ENCODE data around the gene NES.

Gene NES

GRCh38 chr1:156700736-156701531 lies 23.7 kb upstream of the NES start:
- CTCF ChIA-PET, result interaction anchor here (1.1 to 20.6 kb wide), 3 partner anchors 9 to 82 kb away, joined by 3 to 429 read pairs (median 10); partner anchors contain the start of gene HAPLN2
- TF ChIP-seq CTBP1 (IDR thresholded peaks at IDR 0.05; ENCODE audit: borderline replicate concordance) (no peak), SP1 (IDR thresholded peaks at IDR 0.05) (no peak), ZNF384 (IDR thresholded peaks at IDR 0.05) (no peak), FOXK2 (IDR thresholded peaks at IDR 0.05) (no peak), PKNOX1 (IDR thresholded peaks at IDR 0.05) (no peak)
- DNase-seq (ENCODE audit: extremely low spot score), result no peak
- POLR2A ChIA-PET, result interaction anchor here (9.1 to 9.5 kb wide), 2 partner anchors 11 to 26 kb away, joined by 72 to 120 read pairs; partner anchors contain the start of genes ISG20L2 and METTL25B

GRCh38 chr1:156698995-156699394 lies 21.8 kb upstream of the NES start:
- TF ChIP-seq ARNT (IDR thresholded peaks at IDR 0.05), result no peak
- no peak for DNase-seq (ENCODE audit: extremely low spot score)
- ChIA-PET POLR2A (no interaction called here), CTCF (interaction anchor here (1.1 to 20.6 kb wide), 2 partner anchors 8 to 27 kb away, joined by 5 to 429 read pairs; no protein-coding TSS in a partner anchor)

- no peak for DNase-seq (ENCODE audit: extremely low spot score)
- ChIA-PET POLR2A (interaction anchor here (1.1 kb wide), 1 partner anchor 31 kb away, joined by 4 read pairs; the partner anchor contains the start of genes ISG20L2 and METTL25B), CTCF (interaction anchor here (1.3 to 20.6 kb wide), 2 partner anchors 6 to 29 kb away, joined by 4 to 429 read pairs; no protein-coding TSS in a partner anchor)
- TF ChIP-seq ARNT (IDR thresholded peaks at IDR 0.05), result no peak
- no peak for TF ChIP-seq LEF1 (IDR thresholded peaks at IDR 0.05; ENCODE audit: borderline replicate concordance)
These were observed 20.3 kb upstream of the NES start for GRCh38 chr1:156697481-156697880.

GRCh38 chr1:156696755-156697154 lies 19.5 kb upstream of the NES start:
- ChIA-PET POLR2A (no interaction called here), CTCF (interaction anchor here (1.3 kb wide), 1 partner anchor 30 kb away, joined by 4 read pairs; no protein-coding TSS in a partner anchor)
- TF ChIP-seq BHLHE40 (IDR thresholded peaks at IDR 0.05; ENCODE audit: borderline replicate concordance) (no peak), NFRKB (IDR thresholded peaks at IDR 0.05) (no peak), FOXA1 (IDR thresholded peaks at IDR 0.05) (no peak), SUZ12 (IDR thresholded peaks at IDR 0.05) (no peak), TARDBP (IDR thresholded peaks at IDR 0.05) (no peak)
- no peak for DNase-seq (ENCODE audit: extremely low spot score)

GRCh38 chr1:156694690-156694962 lies 17.4 kb upstream of the NES start:
- POLR2A ChIA-PET, result interaction anchor here (1.3 to 8.5 kb wide), 2 partner anchors 11 to 34 kb away, joined by 6 to 137 read pairs; partner anchors contain the start of genes CRABP2, ISG20L2 and METTL25B
- DNase-seq (ENCODE audit: extremely low spot score), result no peak
- TF ChIP-seq NFRKB (IDR thresholded peaks at IDR 0.05) (no peak), FOXK2 (IDR thresholded peaks at IDR 0.05) (no peak), ELF4 (IDR thresholded peaks at IDR 0.05) (no peak), LEF1 (IDR thresholded peaks at IDR 0.05; ENCODE audit: borderline replicate concordance) (no peak), SP1 (IDR thresholded peaks at IDR 0.05) (no peak), ARNT (IDR thresholded peaks at IDR 0.05) (no peak), FOXM1 (IDR thresholded peaks at IDR 0.05; ENCODE audit: borderline replicate concordance) (no peak), TARDBP (IDR thresholded peaks at IDR 0.05) (no peak), CTBP1 (IDR thresholded peaks at IDR 0.05; ENCODE audit: borderline replicate concordance) (no peak), SUZ12 (IDR thresholded peaks at IDR 0.05) (no peak), PKNOX1 (IDR thresholded peaks at IDR 0.05) (no peak), HDGF (IDR thresholded peaks at IDR 0.05; ENCODE audit: borderline replicate concordance) (no peak), BHLHE40 (IDR thresholded peaks at IDR 0.05; ENCODE audit: borderline replicate concordance) (no peak), FOXA1 (IDR thresholded peaks at IDR 0.05) (no peak), L3MBTL2 (conservative IDR thresholded peaks at IDR 0.05) (no peak), ZNF384 (IDR thresholded peaks at IDR 0.05) (no peak)
- CTCF ChIA-PET, result interaction anchor here (1.1 to 9.7 kb wide), 3 partner anchors 13 to 68 kb away, joined by 4 to 429 read pairs (median 335); partner anchors contain the start of genes CRABP2, ISG20L2 and METTL25B

GRCh38 chr1:156693848-156694689 lies 16.9 kb upstream of the NES start:
- TF ChIP-seq ELF4 (IDR thresholded peaks at IDR 0.05) (no peak), ARNT (IDR thresholded peaks at IDR 0.05) (no peak), HDGF (IDR thresholded peaks at IDR 0.05; ENCODE audit: borderline replicate concordance) (no peak), CTBP1 (IDR thresholded peaks at IDR 0.05; ENCODE audit: borderline replicate concordance) (no peak), FOXM1 (IDR thresholded peaks at IDR 0.05; ENCODE audit: borderline replicate concordance) (no peak), LEF1 (IDR thresholded peaks at IDR 0.05; ENCODE audit: borderline replicate concordance) (no peak), FOXA1 (IDR thresholded peaks at IDR 0.05) (no peak), BHLHE40 (IDR thresholded peaks at IDR 0.05; ENCODE audit: borderline replicate concordance) (no peak), PKNOX1 (IDR thresholded peaks at IDR 0.05) (no peak), FOXK2 (IDR thresholded peaks at IDR 0.05) (no peak), SUZ12 (IDR thresholded peaks at IDR 0.05) (no peak), NFRKB (IDR thresholded peaks at IDR 0.05) (no peak), L3MBTL2 (conservative IDR thresholded peaks at IDR 0.05) (no peak), ZNF384 (IDR thresholded peaks at IDR 0.05) (no peak), TARDBP (IDR thresholded peaks at IDR 0.05) (no peak), SP1 (IDR thresholded peaks at IDR 0.05) (no peak)
- POLR2A ChIA-PET, result interaction anchor here (1.3 to 8.5 kb wide), 4 partner anchors 9 to 47 kb away, joined by 3 to 137 read pairs (median 5); partner anchors contain the start of genes CRABP2, ISG20L2, METTL25B and MRPL24
- CTCF ChIA-PET, result interaction anchor here (1.1 to 9.7 kb wide), 3 partner anchors 14 to 67 kb away, joined by 4 to 429 read pairs (median 335); partner anchors contain the start of genes CRABP2, ISG20L2 and METTL25B
- peak; percentile 45 for DNase-seq (ENCODE audit: extremely low spot score)

All from HEK293T (cell line).